GM12878 (cell line): ENCODE results near the gene PROB1. TPM values are rescaled to one million over a fixed set of nuclear protein-coding genes. Genes with fewer than 3 reads are reported as not detected.
A peak's percentile ranks its signal among the peaks of the same experiment; 100 is the strongest.

Source experiments
- ATAC-seq: fragments of 200-7000 bp; cut with Tn5 transposase; 3 replicates; pipeline ENCODE4 v1.9.1; 2020; ENCODE audit warnings: mild to moderate bottlenecking, moderate library complexity
- BruUV-seq: library from RNA; stranded (reverse); fragments of 400-500 nt; replicated peaks from 2 replicates; lab custom pipeline; 2021; lab: Mats Ljungman, UMichigan
- CTCF ChIA-PET: fragments of 300-600 bp; sonication (Branson Sonifier 250); formaldehyde crosslinking; extraction: SDS; loops from one replicate; lab custom pipeline; 2021; ENCODE audit warnings: inconsistent platforms; lab: Yijun Ruan, JAX
- POLR2A ChIA-PET: fragments of 350-600 bp; formaldehyde crosslinking; extraction: SDS; loops from one replicate; lab custom pipeline; 2021; ENCODE audit warnings: inconsistent platforms; lab: Charles Lee
- RAD21 ChIA-PET: fragments of 300-600 bp; sonication (Branson Sonifier 250); formaldehyde crosslinking; loops from one replicate; lab custom pipeline; 2023; ENCODE audit warnings: antibody characterized with exemption; ENCODE audit not compliant: unreplicated experiment; lab: Charles Lee
- SMC1A ChIA-PET: fragments of 300-600 bp; sonication (Branson Sonifier 250); formaldehyde crosslinking; loops from one replicate; lab custom pipeline; 2023; ENCODE audit not compliant: unreplicated experiment, uncharacterized antibody; lab: Charles Lee
- DNase-seq: peaks from one replicate; pipeline ENCODE4 v3.0.0-alpha.2; 2011; ENCODE audit warnings: low read depth, low spot score
- FAIRE-seq: peaks from 3 replicates; lab custom pipeline; 2011; peaks lifted over from hg19 to GRCh38; lab: Jason Lieb, UNC
- H2AFZ ChIP-seq: 2 replicates; pipeline ENCODE4 v1.6.0; 2011; ENCODE audit warnings: low read depth, low read length, control low read depth; ENCODE audit not compliant: control insufficient read depth
- H3K27ac ChIP-seq: 2 replicates; pipeline ENCODE4 v1.5.1; 2011; ENCODE audit warnings: control low read depth; ENCODE audit not compliant: control insufficient read depth, insufficient read depth
- H3K27me3 ChIP-seq, 2 experiments: replicated peaks in 1 of 2; 2 replicates each; pipeline versions ENCODE4 v1.6.0 to v1.6.1; 2011; ENCODE audit warnings: low read length in 1 of 2; ENCODE audit not compliant: control insufficient read depth in 2 of 2, insufficient read depth in 2 of 2
- H3K36me3 ChIP-seq, 2 experiments: 2 replicates each; pipeline ENCODE4 v1.5.1; 2011; ENCODE audit warnings: low read length in 1 of 2; ENCODE audit not compliant: control insufficient read depth in 2 of 2, insufficient read depth in 2 of 2
- H3K4me1 ChIP-seq: 2 replicates; pipeline ENCODE4 v1.6.1; 2011; ENCODE audit warnings: mild to moderate bottlenecking, low read length, moderate library complexity, mixed read lengths; ENCODE audit not compliant: control insufficient read depth, insufficient read depth
- H3K4me2 ChIP-seq: 2 replicates; pipeline ENCODE4 v1.6.0; 2011; ENCODE audit warnings: control low read depth; ENCODE audit not compliant: control insufficient read depth, insufficient read depth
- H3K4me3 ChIP-seq: fragments of 200-600 bp; sonication (generic); 2 replicates; pipeline ENCODE4 v1.5.1; 2016
- H3K79me2 ChIP-seq: 2 replicates; pipeline ENCODE4 v1.6.0; 2011; ENCODE audit warnings: low read length; ENCODE audit not compliant: control insufficient read depth, insufficient read depth
- H3K9ac ChIP-seq: 2 replicates; pipeline ENCODE4 v1.8.0; 2011; ENCODE audit warnings: low read length, control low read depth, mixed read lengths; ENCODE audit not compliant: control insufficient read depth, insufficient read depth
- H3K9me3 ChIP-seq: replicated peaks from 3 replicates; pipeline ENCODE4 v1.5.1; 2011; ENCODE audit warnings: mild to moderate bottlenecking, low read length; ENCODE audit not compliant: control insufficient read depth, insufficient read depth
- H4K20me1 ChIP-seq: 2 replicates; pipeline ENCODE4 v1.6.0; 2011; ENCODE audit not compliant: control insufficient read depth, insufficient read depth
- BRCA1 ChIP-seq: IDR thresholded peaks from 2 replicates; pipeline ENCODE4 v1.6.1; 2011; ENCODE audit warnings: low read depth, low read length, improper control_type of control experiment
- CBFB ChIP-seq: IDR thresholded peaks from 2 replicates; pipeline ENCODE4 v1.6.1; 2016; ENCODE audit warnings: antibody characterized with exemption, low read depth
- CBX3 ChIP-seq: fragments of 200-600 bp; sonication (generic); IDR thresholded peaks from 2 replicates; pipeline ENCODE4 v1.6.1; 2016; ENCODE audit warnings: low read depth, borderline replicate concordance
- CEBPB ChIP-seq, 2 experiments: fragments of 150-350 bp in 1 of 2; IDR thresholded peaks; 2 replicates each; pipeline ENCODE4 v1.6.1; 2012 to 2014; ENCODE audit warnings: low read depth in 2 of 2, low read length in 2 of 2, borderline replicate concordance in 1 of 2, inconsistent platforms in 1 of 2
- RCOR1 ChIP-seq: conservative IDR thresholded peaks from 2 replicates; pipeline ENCODE4 v1.6.1; 2012; ENCODE audit warnings: low read depth, low read length, improper control_type of control experiment
- TAF1 ChIP-seq: IDR thresholded peaks from 2 replicates; pipeline ENCODE4 v1.6.1; 2011; ENCODE audit warnings: mild to moderate bottlenecking, low read depth, low read length, borderline replicate concordance
- WGBS: methylation state at CpG from one replicate; pipeline ENCODE4 v1.1.6; 2016; ENCODE audit warnings: low lambda C conversion rate; ENCODE audit not compliant: insufficient replicate concordance, insufficient coverage; ENCODE audit errors: missing lambda C conversion rate; 5-methylcytosine and 5-hydroxymethylcytosine counted together
- in situ Hi-C: fragments of 300-500 bp; cut with MboI; formaldehyde crosslinking; loops from 9 replicates; pipeline ENCODE4 v1.14.3; 2018; ENCODE audit warnings: mixed read lengths
- intact Hi-C: fragments of 100-400 bp; cut with micrococcal nuclease; formaldehyde crosslinking; loops from one replicate; pipeline ENCODE4 v1.14.2; 2022; ENCODE audit not compliant: unreplicated experiment
- polyA plus RNA-seq, 11 experiments: library from polyadenylated mRNA; depleted of rRNA in 4 of 11; unstranded in 6 of 11; stranded (reverse) in 5 of 11; fragments of >200 nt; fragmentation: Nextera tagmentation in 4 of 11; fragmentation: Illumina TruSeq in 1 of 11; extraction: Ambion mirVana in 4 of 11; extraction: Trizol in 1 of 11; gene quantifications; 1 replicate in 1 of 11; 2 replicates in 10 of 11; pipeline versions ENCODE4 v1.2.1 to v1.2.3, GENCODE V29; 2011 to 2016; ENCODE audit warnings: inconsistent platforms in 2 of 11, missing spikeins in 2 of 11, low read depth in 1 of 11
- total RNA-seq, 4 experiments: library from RNA; depleted of rRNA in 3 of 4; stranded (reverse); fragments of >200 nt in 3 of 4; fragmentation: Illumina TruSeq in 1 of 4; extraction: Trizol in 1 of 4; gene quantifications; 2 replicates each; pipeline versions ENCODE4 v1.2.1 to v1.2.3, GENCODE V29; 2013 to 2021
- TF ChIP-seq, protein P1 (sequence below): fragments of 450-650 bp; IDR thresholded peaks from 2 replicates; pipeline ENCODE4 v1.6.1; 2016; ENCODE audit warnings: mild to moderate bottlenecking
- TF ChIP-seq, protein P2 (sequence below): fragments of 450-650 bp; conservative IDR thresholded peaks from 2 replicates; pipeline ENCODE4 v1.6.1; 2017; ENCODE audit warnings: mild to moderate bottlenecking, moderate library complexity

The PROB1 gene
- total and polyA plus RNA-seq, 10 of the 15 experiments (the other 5 are each of a cell fraction or from before 2014, with no cell fraction given): 0.14 to 8.1 (median 2.9) TPM

DNA sequence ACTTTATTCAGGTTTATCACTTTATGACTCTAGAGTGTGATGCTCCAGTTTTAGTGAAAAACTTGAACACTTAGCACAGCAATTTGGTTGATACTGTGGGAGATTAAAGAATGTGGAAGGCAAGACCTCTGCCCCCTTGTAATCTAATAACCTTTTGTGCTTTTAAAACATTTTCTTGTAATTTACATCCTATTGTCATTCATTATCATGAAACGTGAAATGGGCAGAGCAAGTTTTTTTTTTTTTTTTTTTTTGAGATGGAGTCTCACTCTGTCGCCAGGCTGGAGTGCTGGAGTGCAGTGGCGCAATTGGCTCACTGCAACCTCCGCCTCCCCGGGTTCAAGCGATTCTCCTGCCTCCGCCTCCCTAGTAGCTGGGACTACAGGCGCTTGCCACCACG, 51.4 kb downstream of the PROB1 start:
- RAD21 ChIA-PET: no interaction called here
- Histone ChIP-seq H3K27me3 (no peaks in the 10 kb centered on the region), H3K4me1 (peaks cover 11% of the 10 kb centered on the region), H3K79me2 (peaks cover 53% of the 10 kb centered on the region), H3K27ac (no peak overlapping the region), H3K9me3 (no peaks in the 10 kb centered on the region), H3K9ac (peak overlapping the region; percentile 94; the same call in 1 of the 2 replicates), H2AFZ (no peak overlapping the region), H4K20me1 (no peaks in the 10 kb centered on the region), H3K4me3 (peak overlapping the region; percentile 93), H3K4me2 (peak overlapping the region; percentile 86), H3K36me3 (peaks cover 0 to 2% of the 10 kb centered on the region in 2 experiments; a peak in 1 of 4 replicates)
- no TSS peak for BruUV-seq
- TF ChIP-seq, protein P1, sequence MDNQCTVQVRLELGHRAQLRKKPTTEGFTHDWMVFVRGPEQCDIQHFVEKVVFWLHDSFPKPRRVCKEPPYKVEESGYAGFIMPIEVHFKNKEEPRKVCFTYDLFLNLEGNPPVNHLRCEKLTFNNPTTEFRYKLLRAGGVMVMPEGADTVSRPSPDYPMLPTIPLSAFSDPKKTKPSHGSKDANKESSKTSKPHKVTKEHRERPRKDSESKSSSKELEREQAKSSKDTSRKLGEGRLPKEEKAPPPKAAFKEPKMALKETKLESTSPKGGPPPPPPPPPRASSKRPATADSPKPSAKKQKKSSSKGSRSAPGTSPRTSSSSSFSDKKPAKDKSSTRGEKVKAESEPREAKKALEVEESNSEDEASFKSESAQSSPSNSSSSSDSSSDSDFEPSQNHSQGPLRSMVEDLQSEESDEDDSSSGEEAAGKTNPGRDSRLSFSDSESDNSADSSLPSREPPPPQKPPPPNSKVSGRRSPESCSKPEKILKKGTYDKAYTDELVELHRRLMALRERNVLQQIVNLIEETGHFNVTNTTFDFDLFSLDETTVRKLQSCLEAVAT: 0 out of 2 replicates have a peak, but pooled peaks have one; percentile 49
- no peak for TF ChIP-seq CEBPB (IDR thresholded peaks at IDR 0.05; ENCODE audit: borderline replicate concordance in 1 of 2, low read depth in 2 of 2, low read length in 2 of 2)
- in situ Hi-C loops (no loop called here), intact Hi-C loops (no loop called here)
- FAIRE-seq (no peak), ATAC-seq (no peak), DNase-seq (no peak)
- CTCF ChIA-PET: interaction anchor here (1.0 kb wide), 2 partner anchors 25 to 47 kb away, joined by 3 read pairs; no protein-coding TSS in a partner anchor
- SMC1A ChIA-PET: interaction anchor here (0.9 to 1.5 kb wide), 3 partner anchors 10 to 45 kb away, joined by 3 to 4 read pairs (median 3); no protein-coding TSS in a partner anchor
- POLR2A ChIA-PET: no interaction called here
- 98% methylated on average over 7 of the region's 9 CpGs for WGBS

DNA sequence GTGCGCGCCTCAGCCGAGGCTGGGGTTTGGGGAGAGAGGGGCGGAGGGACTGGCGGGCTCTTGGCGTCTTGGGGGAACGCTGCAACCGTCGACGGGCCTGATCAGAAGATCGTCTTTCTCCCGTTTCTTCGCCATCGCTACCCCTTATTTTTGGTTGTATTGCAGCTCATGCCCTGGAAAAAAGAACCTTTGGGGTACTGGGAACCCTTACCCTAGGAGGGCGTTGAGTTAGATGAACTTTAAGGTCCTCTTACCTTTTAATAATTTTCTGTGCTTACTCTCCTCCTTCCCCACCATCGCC, 52.5 kb downstream of the PROB1 start:
- ChIA-PET CTCF (interaction anchor here (0.6 to 3.1 kb wide), 24 partner anchors 9 to 171 kb away, joined by 3 to 24 read pairs (median 4); partner anchors contain the start of gene MZB1), POLR2A (interaction anchor here (0.6 to 3.2 kb wide), 15 partner anchors 10 to 801 kb away, joined by 3 to 51 read pairs (median 5); partner anchors contain the start of genes MATR3, MZB1 and SPATA24), SMC1A (interaction anchor here (0.7 to 1.8 kb wide), 12 partner anchors 33 to 91 kb away, joined by 3 to 14 read pairs (median 5); partner anchors contain the start of gene SPATA24), RAD21 (interaction anchor here (0.7 to 3.8 kb wide), 12 partner anchors 8 to 553 kb away, joined by 3 to 42 read pairs (median 6); partner anchors contain the start of gene MZB1)
- DNase-seq (no peak), ATAC-seq (peak; percentile 88), FAIRE-seq (peak; percentile 35)
- peak overlapping the region; percentile 94 for H3K9ac ChIP-seq
- no peaks in the 10 kb centered on the region for H3K9me3 ChIP-seq
- H3K4me2 ChIP-seq: peak overlapping the region; percentile 86
- peak overlapping the region; percentile 11; the same call in 1 of the 2 replicates for H2AFZ ChIP-seq
- peaks cover 0 to 2% of the 10 kb centered on the region in 2 experiments; a peak in 1 of 4 replicates for H3K36me3 ChIP-seq
- in situ Hi-C loops (no loop called here), intact Hi-C loops (no loop called here)
- TF ChIP-seq, protein P2, sequence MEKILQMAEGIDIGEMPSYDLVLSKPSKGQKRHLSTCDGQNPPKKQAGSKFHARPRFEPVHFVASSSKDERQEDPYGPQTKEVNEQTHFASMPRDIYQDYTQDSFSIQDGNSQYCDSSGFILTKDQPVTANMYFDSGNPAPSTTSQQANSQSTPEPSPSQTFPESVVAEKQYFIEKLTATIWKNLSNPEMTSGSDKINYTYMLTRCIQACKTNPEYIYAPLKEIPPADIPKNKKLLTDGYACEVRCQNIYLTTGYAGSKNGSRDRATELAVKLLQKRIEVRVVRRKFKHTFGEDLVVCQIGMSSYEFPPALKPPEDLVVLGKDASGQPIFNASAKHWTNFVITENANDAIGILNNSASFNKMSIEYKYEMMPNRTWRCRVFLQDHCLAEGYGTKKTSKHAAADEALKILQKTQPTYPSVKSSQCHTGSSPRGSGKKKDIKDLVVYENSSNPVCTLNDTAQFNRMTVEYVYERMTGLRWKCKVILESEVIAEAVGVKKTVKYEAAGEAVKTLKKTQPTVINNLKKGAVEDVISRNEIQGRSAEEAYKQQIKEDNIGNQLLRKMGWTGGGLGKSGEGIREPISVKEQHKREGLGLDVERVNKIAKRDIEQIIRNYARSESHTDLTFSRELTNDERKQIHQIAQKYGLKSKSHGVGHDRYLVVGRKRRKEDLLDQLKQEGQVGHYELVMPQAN: no peak
- TF ChIP-seq CBFB (no peak), CBX3 (no peak), CEBPB (IDR thresholded peaks at IDR 0.05; ENCODE audit: borderline replicate concordance in 1 of 2, low read depth in 2 of 2, low read length in 2 of 2) (no peak), BRCA1 (no peak), RCOR1 (no peak), TAF1 (0 out of 2 replicates have a peak, but pooled peaks have one; percentile 18)
- H3K27me3 ChIP-seq: no peaks in the 10 kb centered on the region
- WGBS: under 1% methylated on average over 16 of the region's 16 CpGs
- H3K27ac ChIP-seq: peak overlapping the region; percentile 92
- H4K20me1 ChIP-seq: no peaks in the 10 kb centered on the region
- peaks cover 11% of the 10 kb centered on the region for H3K4me1 ChIP-seq
- peak overlapping the region; percentile 93 for H3K4me3 ChIP-seq
- peaks cover 50% of the 10 kb centered on the region for H3K79me2 ChIP-seq
- BruUV-seq: no TSS peak
